Measurements from ENCODE around the gene AGAP1.
"Not testable (repeated sequence)": the region's sequence is repeated elsewhere in the genome, so short reads cannot be mapped to it uniquely, and the experiment has no call there.

The AGAP1 gene

DNA sequence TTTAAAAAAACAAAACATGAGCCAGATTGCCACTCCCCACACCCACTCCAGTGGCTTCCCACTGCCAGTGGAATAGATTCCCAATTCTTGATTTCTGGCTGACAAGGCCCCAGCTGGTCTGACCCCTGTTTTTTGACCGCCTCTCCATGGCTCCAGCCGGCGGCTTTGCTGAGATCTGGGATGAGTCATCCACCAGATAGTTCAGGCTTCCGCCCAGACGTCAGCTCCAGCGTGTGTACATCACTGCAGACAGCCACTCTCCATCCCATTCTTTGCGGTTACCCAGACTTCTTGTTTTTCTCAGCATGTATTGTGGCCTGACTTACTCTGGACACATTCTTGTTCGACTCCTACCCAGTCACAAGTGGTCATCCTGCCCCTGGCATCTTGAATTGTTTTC lies 446.5 kb downstream of the AGAP1 start:
- DNase-seq (ENCODE audit: low read depth, low spot score), result no peak
- Histone ChIP-seq H3K4me1 (ENCODE audit: control insufficient read depth, insufficient read depth, low read length) (no peaks in the 10 kb centered on the region), H3K4me3 (ENCODE audit: low read length) (no peak overlapping the region), H3K27ac (ENCODE audit: low read length) (no peak overlapping the region), H3K27me3 (ENCODE audit: control insufficient read depth, insufficient read depth, low read length) (no peaks in the 10 kb centered on the region), H3K9me3 (ENCODE audit: control insufficient read depth, insufficient read depth, low read length) (no peaks in the 10 kb centered on the region), H3K36me3 (ENCODE audit: control insufficient read depth, insufficient read depth, low read length) (no peaks in the 10 kb centered on the region)
- no CpG with 5 or more reads among the region's 8 CpGs for WGBS (ENCODE audit: insufficient coverage, insufficient read length)

DNA sequence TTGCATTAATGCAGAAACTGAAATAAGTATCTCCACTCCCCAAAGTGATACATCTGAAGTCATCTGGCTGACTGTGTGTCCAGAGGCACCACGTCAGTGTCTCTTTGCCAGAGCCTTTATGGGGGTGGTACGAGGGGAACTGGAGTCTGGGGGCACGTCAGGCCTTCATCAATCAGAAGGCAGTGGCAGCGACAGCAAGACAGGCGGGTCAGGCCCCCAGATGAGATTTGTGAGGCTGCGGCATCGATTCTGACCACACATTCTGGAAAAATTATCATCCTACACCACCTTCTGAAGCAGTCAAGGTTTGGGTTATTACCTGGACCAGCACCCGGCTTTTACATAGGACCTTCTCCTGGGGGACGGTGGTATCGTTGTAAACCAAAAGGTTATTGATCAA lies 450.7 kb downstream of the AGAP1 start:
- H3K4me3 ChIP-seq (ENCODE audit: low read length), result no peak overlapping the region
- H3K9me3 ChIP-seq (ENCODE audit: control insufficient read depth, insufficient read depth, low read length), result no peaks in the 10 kb centered on the region
- WGBS (ENCODE audit: insufficient coverage, insufficient read length), result no CpG with 5 or more reads among the region's 10 CpGs
- DNase-seq (ENCODE audit: low read depth, low spot score), result no peak
- H3K4me1 ChIP-seq (ENCODE audit: control insufficient read depth, insufficient read depth, low read length), result no peaks in the 10 kb centered on the region
- no peaks in the 10 kb centered on the region for H3K36me3 ChIP-seq (ENCODE audit: control insufficient read depth, insufficient read depth, low read length)
- no peak overlapping the region for H3K27ac ChIP-seq (ENCODE audit: low read length)
- H3K27me3 ChIP-seq (ENCODE audit: control insufficient read depth, insufficient read depth, low read length), result no peaks in the 10 kb centered on the region

DNA sequence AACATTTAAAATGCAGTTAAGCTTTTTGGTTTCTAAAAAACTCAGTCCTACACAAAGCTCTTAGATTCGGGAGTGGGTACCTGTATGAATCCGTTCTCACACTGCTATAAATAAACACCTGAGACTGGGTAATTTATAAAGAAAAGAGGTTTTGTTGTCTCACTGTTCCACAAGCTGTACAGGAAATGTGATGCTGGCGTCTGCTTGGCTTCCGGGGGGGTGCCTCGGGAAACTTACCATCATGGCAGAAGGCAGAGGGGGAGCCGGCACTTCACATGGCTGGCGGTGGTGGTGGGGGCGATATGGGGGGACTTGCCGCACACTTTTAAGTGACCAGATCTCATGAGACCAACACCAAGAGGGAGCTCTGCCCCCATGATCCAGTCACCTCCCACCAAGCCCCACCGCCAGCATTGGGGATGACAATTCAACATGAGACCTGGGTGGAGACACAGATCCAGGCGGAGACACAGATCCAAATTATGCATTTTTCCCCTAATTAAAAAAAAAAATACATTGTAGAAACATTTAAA lies 451.8 kb downstream of the AGAP1 start:
- no CpG with 5 or more reads among the region's 11 CpGs for WGBS (ENCODE audit: insufficient coverage, insufficient read length)
- Histone ChIP-seq H3K4me3 (ENCODE audit: low read length) (no peak overlapping the region), H3K36me3 (ENCODE audit: control insufficient read depth, insufficient read depth, low read length) (no peaks in the 10 kb centered on the region), H3K27me3 (ENCODE audit: control insufficient read depth, insufficient read depth, low read length) (no peaks in the 10 kb centered on the region), H3K9me3 (ENCODE audit: control insufficient read depth, insufficient read depth, low read length) (no peaks in the 10 kb centered on the region), H3K27ac (ENCODE audit: low read length) (no peak overlapping the region), H3K4me1 (ENCODE audit: control insufficient read depth, insufficient read depth, low read length) (peaks cover 5% of the 10 kb centered on the region; the same call in 1 of the 2 replicates)
- no peak for DNase-seq (ENCODE audit: low read depth, low spot score)

DNA sequence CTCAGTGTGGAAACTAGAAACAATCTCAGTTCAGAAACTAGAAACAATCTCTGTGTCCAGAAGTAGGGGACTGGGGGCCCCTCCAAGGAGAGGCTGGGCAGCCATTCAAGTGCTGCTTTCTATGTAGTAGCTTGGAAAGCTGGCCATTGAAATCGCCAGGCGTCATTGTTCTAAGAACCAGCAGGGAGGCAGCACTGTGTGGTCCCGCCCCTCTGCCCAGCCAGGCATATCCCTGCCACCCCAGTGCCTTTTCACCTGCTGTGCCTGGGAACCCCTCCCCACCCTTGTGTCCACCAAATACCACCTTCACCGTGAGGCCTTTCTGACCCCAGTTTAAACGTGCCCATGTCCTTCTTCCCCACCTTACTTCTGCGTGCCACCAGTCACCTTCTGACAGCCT lies 452.7 kb downstream of the AGAP1 start:
- no peak for DNase-seq (ENCODE audit: low read depth, low spot score)
- Histone ChIP-seq H3K36me3 (ENCODE audit: control insufficient read depth, insufficient read depth, low read length) (no peaks in the 10 kb centered on the region), H3K4me1 (ENCODE audit: control insufficient read depth, insufficient read depth, low read length) (peaks cover 5% of the 10 kb centered on the region; the same call in 1 of the 2 replicates), H3K27ac (ENCODE audit: low read length) (no peak overlapping the region), H3K9me3 (ENCODE audit: control insufficient read depth, insufficient read depth, low read length) (no peaks in the 10 kb centered on the region), H3K27me3 (ENCODE audit: control insufficient read depth, insufficient read depth, low read length) (no peaks in the 10 kb centered on the region), H3K4me3 (ENCODE audit: low read length) (no peak overlapping the region)
- WGBS (ENCODE audit: insufficient coverage, insufficient read length), result no CpG with 5 or more reads among the region's 6 CpGs

DNA sequence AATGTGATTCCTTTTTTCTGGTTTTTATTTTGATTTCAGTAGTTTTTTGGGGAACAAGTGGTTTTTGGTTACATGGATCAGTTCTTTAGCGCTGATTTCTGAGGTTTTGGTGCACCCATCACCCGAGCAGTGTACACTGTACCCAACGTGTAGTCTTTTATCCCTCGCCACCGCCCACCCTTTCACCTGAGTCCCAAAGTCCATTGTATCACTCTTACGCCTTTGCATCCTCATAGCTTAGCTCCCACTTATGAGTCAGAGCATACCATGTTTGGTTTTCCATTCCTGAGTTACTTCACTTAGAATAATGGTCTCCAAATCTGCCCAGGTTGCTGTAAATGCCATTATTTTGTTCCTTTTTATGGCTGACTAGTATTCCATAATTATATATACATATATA lies 453.2 kb downstream of the AGAP1 start:
- not testable (repeated sequence) for H3K4me1 ChIP-seq (ENCODE audit: control insufficient read depth, insufficient read depth, low read length); H3K4me3 ChIP-seq (ENCODE audit: low read length); H3K27ac ChIP-seq (ENCODE audit: low read length); H3K9me3 ChIP-seq (ENCODE audit: control insufficient read depth, insufficient read depth, low read length); H3K36me3 ChIP-seq (ENCODE audit: control insufficient read depth, insufficient read depth, low read length); H3K27me3 ChIP-seq (ENCODE audit: control insufficient read depth, insufficient read depth, low read length); DNase-seq (ENCODE audit: low read depth, low spot score)
- WGBS (ENCODE audit: insufficient coverage, insufficient read length), result no CpG with 5 or more reads among the region's 6 CpGs

DNA sequence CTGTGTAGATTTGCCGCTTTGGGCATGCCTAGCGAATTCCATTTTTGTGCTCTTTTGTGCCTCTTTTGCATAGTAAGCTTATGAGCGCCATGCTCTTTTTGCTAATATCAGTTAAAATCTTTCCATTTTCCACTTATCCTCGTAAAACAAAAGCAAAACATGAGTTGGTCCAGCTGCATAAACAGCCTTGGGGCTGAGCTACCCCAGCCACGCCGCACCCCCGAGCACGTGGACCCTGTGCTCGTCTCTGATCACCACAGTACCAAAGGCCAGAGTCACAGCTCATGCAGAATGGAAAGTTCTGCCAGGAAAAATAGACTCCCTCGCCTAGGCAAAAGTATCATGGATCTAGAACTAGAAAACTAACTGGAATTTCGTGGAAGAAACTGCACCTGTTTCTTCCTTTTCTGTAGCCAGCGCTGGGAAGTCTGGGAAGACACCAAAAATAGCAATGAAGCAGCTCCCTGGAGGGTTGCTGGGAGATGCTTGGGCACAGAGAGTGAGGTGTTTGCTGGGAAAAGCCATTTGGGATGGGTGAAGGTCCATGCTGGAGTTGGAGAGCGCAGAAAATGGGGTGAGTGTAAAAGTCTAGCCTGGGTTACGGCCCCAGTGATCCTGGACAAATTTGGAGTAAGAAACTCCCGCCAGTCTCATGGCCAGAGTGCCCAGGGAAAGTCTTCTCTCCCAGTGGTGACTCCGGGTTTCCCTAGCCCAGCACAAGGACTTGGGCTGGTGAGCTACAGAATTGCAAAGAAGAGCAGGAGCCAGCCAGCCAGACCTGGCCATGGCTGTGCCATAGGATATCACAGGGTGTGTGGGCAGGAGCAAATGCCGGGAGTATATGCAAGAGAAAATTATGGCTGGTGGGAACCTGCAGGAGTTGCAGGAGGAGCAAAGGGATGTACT lies 456.0 kb downstream of the AGAP1 start:
- no peaks in the 10 kb centered on the region for H3K9me3 ChIP-seq (ENCODE audit: control insufficient read depth, insufficient read depth, low read length)
- no peak for DNase-seq (ENCODE audit: low read depth, low spot score)
- no peaks in the 10 kb centered on the region for H3K27me3 ChIP-seq (ENCODE audit: control insufficient read depth, insufficient read depth, low read length)
- no CpG with 5 or more reads among the region's 17 CpGs for WGBS (ENCODE audit: insufficient coverage, insufficient read length)
- H3K36me3 ChIP-seq (ENCODE audit: control insufficient read depth, insufficient read depth, low read length), result no peaks in the 10 kb centered on the region
- no peak overlapping the region for H3K27ac ChIP-seq (ENCODE audit: low read length)
- H3K4me1 ChIP-seq (ENCODE audit: control insufficient read depth, insufficient read depth, low read length), result peaks cover 7% of the 10 kb centered on the region
- H3K4me3 ChIP-seq (ENCODE audit: low read length), result no peak overlapping the region

DNA sequence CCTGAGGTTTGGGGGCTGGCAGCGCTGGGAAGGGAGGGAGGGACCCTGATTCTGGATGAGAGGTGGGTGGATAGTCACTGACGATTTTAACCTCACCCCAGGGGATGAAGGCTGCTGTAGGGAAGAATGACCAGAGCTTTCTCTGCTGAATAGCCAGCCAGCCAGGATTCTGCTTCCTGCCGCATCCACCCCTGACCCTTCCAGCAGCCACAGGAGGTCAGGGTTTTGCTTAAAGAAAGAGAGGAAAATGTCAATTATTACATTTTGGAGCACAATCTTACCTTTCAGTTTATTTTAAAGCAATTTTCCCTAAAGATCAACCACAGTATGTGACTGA lies 456.6 kb downstream of the AGAP1 start:
- DNase-seq (ENCODE audit: low read depth, low spot score), result peak; percentile 20
- H3K4me3 ChIP-seq (ENCODE audit: low read length), result no peak overlapping the region
- H3K9me3 ChIP-seq (ENCODE audit: control insufficient read depth, insufficient read depth, low read length), result no peaks in the 10 kb centered on the region
- no peak overlapping the region for H3K27ac ChIP-seq (ENCODE audit: low read length)
- H3K27me3 ChIP-seq (ENCODE audit: control insufficient read depth, insufficient read depth, low read length), result no peaks in the 10 kb centered on the region
- peaks cover 7% of the 10 kb centered on the region for H3K4me1 ChIP-seq (ENCODE audit: control insufficient read depth, insufficient read depth, low read length)
- no peaks in the 10 kb centered on the region for H3K36me3 ChIP-seq (ENCODE audit: control insufficient read depth, insufficient read depth, low read length)
- no CpG with 5 or more reads among the region's 3 CpGs for WGBS (ENCODE audit: insufficient coverage, insufficient read length)

DNA sequence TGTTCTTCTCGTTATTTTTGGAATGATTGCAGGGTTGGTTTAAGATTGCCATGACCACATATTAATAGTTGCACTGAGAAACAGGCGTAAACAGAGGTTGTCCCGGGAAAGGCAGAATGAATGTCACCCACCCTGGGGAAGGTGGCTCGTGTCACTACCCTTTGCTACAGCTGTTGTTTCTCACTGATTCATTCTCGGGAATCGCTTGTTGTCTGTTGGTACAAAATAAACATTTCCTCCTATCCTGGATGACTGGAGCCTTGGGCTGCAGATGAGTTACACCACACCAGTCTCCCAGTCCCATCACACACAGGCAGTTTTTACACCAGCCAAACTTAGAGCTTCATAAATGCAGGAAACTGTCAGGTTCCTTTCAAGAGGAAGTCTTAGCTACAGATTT lies 457.6 kb downstream of the AGAP1 start:
- no CpG with 5 or more reads among the region's 6 CpGs for WGBS (ENCODE audit: insufficient coverage, insufficient read length)
- Histone ChIP-seq H3K27me3 (ENCODE audit: control insufficient read depth, insufficient read depth, low read length) (no peaks in the 10 kb centered on the region), H3K36me3 (ENCODE audit: control insufficient read depth, insufficient read depth, low read length) (no peaks in the 10 kb centered on the region), H3K4me1 (ENCODE audit: control insufficient read depth, insufficient read depth, low read length) (peaks cover 7% of the 10 kb centered on the region), H3K27ac (ENCODE audit: low read length) (no peak overlapping the region), H3K9me3 (ENCODE audit: control insufficient read depth, insufficient read depth, low read length) (no peaks in the 10 kb centered on the region), H3K4me3 (ENCODE audit: low read length) (no peak overlapping the region)
- DNase-seq (ENCODE audit: low read depth, low spot score), result no peak

DNA sequence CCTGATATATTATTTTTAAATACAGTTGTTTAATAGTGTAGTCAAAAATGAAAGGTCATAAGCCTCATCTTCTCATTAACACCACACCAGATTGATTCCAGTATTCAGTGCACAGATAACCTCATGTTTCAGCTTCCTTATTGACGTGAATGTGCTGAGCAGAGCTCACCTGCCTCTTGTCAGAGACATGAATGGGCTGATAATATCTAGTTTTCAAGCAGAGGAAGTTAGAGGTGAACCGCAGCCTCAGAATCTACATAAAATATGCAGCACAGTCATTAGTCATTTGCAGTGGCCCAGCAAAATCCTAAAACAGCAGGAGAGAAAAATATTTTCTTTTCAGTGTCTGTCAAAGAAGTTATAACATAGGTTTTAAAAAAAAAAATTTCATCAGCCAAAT lies 458.1 kb downstream of the AGAP1 start:
- Histone ChIP-seq H3K4me3 (ENCODE audit: low read length) (no peak overlapping the region), H3K36me3 (ENCODE audit: control insufficient read depth, insufficient read depth, low read length) (no peaks in the 10 kb centered on the region), H3K4me1 (ENCODE audit: control insufficient read depth, insufficient read depth, low read length) (peaks cover 7% of the 10 kb centered on the region), H3K9me3 (ENCODE audit: control insufficient read depth, insufficient read depth, low read length) (no peaks in the 10 kb centered on the region), H3K27ac (ENCODE audit: low read length) (no peak overlapping the region), H3K27me3 (ENCODE audit: control insufficient read depth, insufficient read depth, low read length) (no peaks in the 10 kb centered on the region)
- no CpG with 5 or more reads among the region's 2 CpGs for WGBS (ENCODE audit: insufficient coverage, insufficient read length)
- DNase-seq (ENCODE audit: low read depth, low spot score), result no peak

DNA sequence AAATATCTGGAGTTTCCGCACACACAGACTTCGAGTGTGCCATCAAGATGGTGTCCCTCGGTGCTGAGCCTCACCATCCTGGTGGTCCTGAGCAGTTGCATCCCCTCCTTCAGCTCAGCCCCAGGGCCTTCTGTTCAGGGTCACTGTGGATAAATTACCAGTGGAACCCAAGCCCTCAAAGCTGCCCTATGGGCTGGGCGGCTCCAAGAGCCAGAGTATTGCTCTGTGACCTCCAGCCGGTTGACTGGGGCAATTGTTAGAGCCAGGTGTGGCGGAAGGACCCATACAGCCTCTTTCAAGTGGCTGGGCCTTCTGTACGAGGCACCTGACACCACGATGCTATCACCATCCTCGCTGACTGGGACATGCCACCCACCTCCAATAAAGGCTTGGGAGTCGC lies 458.9 kb downstream of the AGAP1 start:
- DNase-seq (ENCODE audit: low read depth, low spot score), result no peak
- H3K4me3 ChIP-seq (ENCODE audit: low read length), result no peak overlapping the region
- H3K9me3 ChIP-seq (ENCODE audit: control insufficient read depth, insufficient read depth, low read length), result no peaks in the 10 kb centered on the region
- H3K27me3 ChIP-seq (ENCODE audit: control insufficient read depth, insufficient read depth, low read length), result no peaks in the 10 kb centered on the region
- WGBS (ENCODE audit: insufficient coverage, insufficient read length), result no CpG with 5 or more reads among the region's 10 CpGs
- no peaks in the 10 kb centered on the region for H3K36me3 ChIP-seq (ENCODE audit: control insufficient read depth, insufficient read depth, low read length)
- peaks cover 7% of the 10 kb centered on the region for H3K4me1 ChIP-seq (ENCODE audit: control insufficient read depth, insufficient read depth, low read length)
- H3K27ac ChIP-seq (ENCODE audit: low read length), result no peak overlapping the region

DNA sequence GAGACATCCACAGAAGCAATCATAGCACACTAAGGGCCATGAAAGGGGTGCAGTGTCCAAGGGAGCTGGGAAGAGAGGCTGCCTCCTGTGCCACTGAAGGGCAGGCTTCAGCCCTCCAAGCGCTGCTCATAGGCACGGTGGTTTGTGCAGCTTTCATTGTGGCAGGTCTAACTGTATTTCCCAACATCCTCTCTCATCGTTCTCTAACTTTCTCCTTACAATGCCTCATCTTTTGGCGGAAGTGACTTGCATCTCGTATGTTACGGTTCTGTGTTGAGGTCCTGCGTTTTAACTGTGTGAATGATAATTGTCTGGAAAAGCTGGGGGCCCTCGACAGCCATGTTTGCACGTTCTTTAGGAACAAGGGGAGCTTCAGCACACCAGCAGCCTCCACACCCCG lies 460.4 kb downstream of the AGAP1 start:
- DNase-seq (ENCODE audit: low read depth, low spot score), result no peak
- no CpG with 5 or more reads among the region's 10 CpGs for WGBS (ENCODE audit: insufficient coverage, insufficient read length)
- Histone ChIP-seq H3K4me1 (ENCODE audit: control insufficient read depth, insufficient read depth, low read length) (peaks cover 7% of the 10 kb centered on the region), H3K27ac (ENCODE audit: low read length) (no peak overlapping the region), H3K27me3 (ENCODE audit: control insufficient read depth, insufficient read depth, low read length) (no peaks in the 10 kb centered on the region), H3K4me3 (ENCODE audit: low read length) (no peak overlapping the region), H3K36me3 (ENCODE audit: control insufficient read depth, insufficient read depth, low read length) (no peaks in the 10 kb centered on the region), H3K9me3 (ENCODE audit: control insufficient read depth, insufficient read depth, low read length) (no peaks in the 10 kb centered on the region)

Measured in iPS DF 6.9 (cell line).